Measurements from ENCODE around the gene GGTA1. TPM values are rescaled to one million over a fixed set of nuclear protein-coding genes. Genes with fewer than 3 reads are reported as not detected.
"Not testable (repeated sequence)": the region's sequence is repeated elsewhere in the genome, so short reads cannot be mapped to it uniquely, and the experiment has no call there.

GGTA1 gene
- total and polyA plus RNA-seq, 2 donors from 2014 or later, result 6.8 to 11.0 TPM

- no peak for FAIRE-seq
- intact Hi-C loops (cut with DNase I), result no loop called here
Measured at GRCh38 chr9:121518634-121519033, 19.0 kb upstream of the GGTA1 start.

DNA sequence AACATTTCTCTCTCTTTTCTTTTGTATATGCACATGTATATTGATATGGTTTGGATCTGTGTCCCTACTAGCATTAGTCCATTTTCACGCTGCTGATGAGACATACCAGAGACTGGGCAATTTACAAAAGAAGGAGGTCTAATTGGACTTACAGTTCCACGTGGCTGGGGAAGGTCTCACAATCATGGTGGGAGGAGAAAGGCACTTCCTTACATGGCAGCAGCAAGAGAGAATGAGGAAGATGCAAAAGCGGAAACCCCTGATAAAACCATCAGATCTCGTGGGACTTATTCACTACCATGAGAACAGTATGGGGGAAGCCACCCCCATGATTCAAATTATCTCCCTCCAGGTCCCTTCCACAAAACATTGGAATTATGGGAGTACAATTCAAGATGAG is 13.5 kb upstream of the GGTA1 start:
- H3K9ac ChIP-seq (ENCODE audit: low read length in 3 of 3); H3K9me3 ChIP-seq (ENCODE audit: control insufficient read depth in 2 of 3, insufficient read depth in 1 of 3, low read length in 3 of 3); H3K36me3 ChIP-seq (ENCODE audit: control insufficient read depth in 2 of 3, insufficient read depth in 3 of 3, low read length in 3 of 3); intact Hi-C loops (cut with DNase I); FAIRE-seq; H3K27me3 ChIP-seq (ENCODE audit: control insufficient read depth, insufficient read depth, low read length); H3K4me3 ChIP-seq (ENCODE audit: low read length in 3 of 3); DNase-seq; H3K27ac ChIP-seq (ENCODE audit: low read depth in 2 of 2, low read length in 2 of 2); H3K4me1 ChIP-seq (ENCODE audit: control insufficient read depth in 2 of 3, insufficient read depth in 2 of 3, low read depth in 1 of 3, low read length in 3 of 3): not testable (repeated sequence)

More at GRCh38 chr9:121518634-121519033, 19.0 kb upstream of the GGTA1 start:
- H3K36me3 ChIP-seq (ENCODE audit: control insufficient read depth in 2 of 3, insufficient read depth in 3 of 3, low read length in 3 of 3), result no peaks in the 10 kb centered on the region
- H3K27me3 ChIP-seq (ENCODE audit: control insufficient read depth, insufficient read depth, low read length), result no peaks in the 10 kb centered on the region
- no peak for TF ChIP-seq CTCF (IDR thresholded peaks at IDR 0.05; ENCODE audit: borderline replicate concordance, extremely low read depth, insufficient read depth)
- no peaks in the 10 kb centered on the region for H3K9me3 ChIP-seq (ENCODE audit: control insufficient read depth in 2 of 3, insufficient read depth in 1 of 3, low read length in 3 of 3)
- no peak overlapping the region for H3K9ac ChIP-seq (ENCODE audit: low read length in 3 of 3)
- H3K4me3 ChIP-seq (ENCODE audit: low read length in 3 of 3), result no peak overlapping the region
- H3K27ac ChIP-seq (ENCODE audit: low read depth in 2 of 2, low read length in 2 of 2), result no peak overlapping the region
- no peaks in the 10 kb centered on the region for H3K4me1 ChIP-seq (ENCODE audit: control insufficient read depth in 2 of 3, insufficient read depth in 2 of 3, low read depth in 1 of 3, low read length in 3 of 3)
- no peak for DNase-seq

DNA sequence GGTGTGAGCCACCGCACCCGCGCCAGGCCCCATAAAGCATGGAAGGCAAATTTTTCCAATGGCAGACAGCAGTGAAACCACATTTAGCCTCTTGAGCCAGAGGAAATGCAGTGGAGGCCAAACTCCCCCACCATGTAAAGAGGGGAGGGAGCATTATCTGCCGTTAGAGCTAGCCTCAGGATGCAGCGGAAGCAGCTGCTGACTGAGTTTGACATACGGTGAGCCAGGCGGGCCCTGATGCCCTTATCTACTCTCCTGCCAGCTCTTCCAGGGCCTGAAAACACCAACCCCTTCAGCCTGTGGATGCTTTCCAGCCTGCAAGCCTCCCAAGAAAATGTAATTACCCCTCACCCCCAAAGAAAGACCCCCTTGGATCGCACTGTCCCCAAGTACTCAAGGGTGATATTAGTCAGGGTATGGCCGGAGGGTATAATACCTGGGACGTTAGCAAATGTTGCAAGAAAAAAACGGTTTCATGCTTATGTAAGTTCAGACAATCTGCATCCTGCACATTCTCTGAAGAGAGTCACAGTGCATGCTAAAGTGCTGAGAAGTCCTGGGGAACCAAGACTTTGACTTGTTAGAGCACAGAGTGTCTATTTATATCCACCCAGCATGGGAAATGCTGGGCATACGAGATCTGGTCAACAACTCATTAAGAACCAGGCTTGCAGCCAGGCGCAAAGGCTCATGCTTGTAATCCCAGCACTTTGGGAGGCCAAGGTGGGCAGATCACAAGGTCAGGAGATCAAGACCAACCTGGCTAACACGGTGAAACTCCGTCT is 11.3 kb upstream of the GGTA1 start:
- Histone ChIP-seq H3K4me3 (ENCODE audit: low read length in 3 of 3) (no peak overlapping the region), H3K4me1 (ENCODE audit: control insufficient read depth in 2 of 3, insufficient read depth in 2 of 3, low read depth in 1 of 3, low read length in 3 of 3) (peaks cover 0 to 6% (median 4%) of the 10 kb centered on the region in 3 donors), H3K9me3 (ENCODE audit: control insufficient read depth in 2 of 3, insufficient read depth in 1 of 3, low read length in 3 of 3) (no peaks in the 10 kb centered on the region), H3K9ac (ENCODE audit: low read length in 3 of 3) (no peak overlapping the region), H3K27ac (ENCODE audit: low read depth in 2 of 2, low read length in 2 of 2) (no peak overlapping the region), H3K27me3 (ENCODE audit: control insufficient read depth, insufficient read depth, low read length) (no peaks in the 10 kb centered on the region), H3K36me3 (ENCODE audit: control insufficient read depth in 2 of 3, insufficient read depth in 3 of 3, low read length in 3 of 3) (no peaks in the 10 kb centered on the region)
- FAIRE-seq (no peak), DNase-seq (no peak)
- intact Hi-C loops (cut with DNase I), result no loop called here
- no peak for TF ChIP-seq CTCF (IDR thresholded peaks at IDR 0.05; ENCODE audit: borderline replicate concordance, extremely low read depth, insufficient read depth)

DNA sequence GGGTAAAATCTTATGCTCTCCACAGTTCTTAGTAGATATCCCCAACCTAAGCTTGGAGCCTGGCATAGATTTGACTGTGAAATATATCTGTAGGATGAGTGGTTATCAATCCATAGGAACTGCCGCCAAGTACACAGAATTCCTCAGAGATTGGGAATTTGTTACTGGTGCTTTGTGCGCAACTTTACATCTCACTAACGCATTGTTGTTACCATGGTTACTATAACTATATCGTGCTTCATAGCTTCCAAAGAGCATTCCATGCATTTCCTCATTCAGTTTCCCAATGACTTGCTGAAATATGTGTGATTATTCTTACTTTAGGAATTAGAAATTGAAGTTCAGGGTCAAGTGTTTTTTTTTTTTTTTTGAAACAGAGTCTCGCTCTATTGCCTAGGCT is 9.5 kb upstream of the GGTA1 start:
- Histone ChIP-seq H3K9me3 (ENCODE audit: control insufficient read depth in 2 of 3, insufficient read depth in 1 of 3, low read length in 3 of 3) (no peaks in the 10 kb centered on the region), H3K36me3 (ENCODE audit: control insufficient read depth in 2 of 3, insufficient read depth in 3 of 3, low read length in 3 of 3) (no peaks in the 10 kb centered on the region), H3K4me3 (ENCODE audit: low read length in 3 of 3) (no peak overlapping the region), H3K9ac (ENCODE audit: low read length in 3 of 3) (no peak overlapping the region), H3K27me3 (ENCODE audit: control insufficient read depth, insufficient read depth, low read length) (no peaks in the 10 kb centered on the region), H3K4me1 (ENCODE audit: control insufficient read depth in 2 of 3, insufficient read depth in 2 of 3, low read depth in 1 of 3, low read length in 3 of 3) (peaks cover 0 to 6% (median 4%) of the 10 kb centered on the region in 3 donors), H3K27ac (ENCODE audit: low read depth in 2 of 2, low read length in 2 of 2) (no peak overlapping the region)
- FAIRE-seq (no peak), DNase-seq (no peak)
- intact Hi-C loops (cut with DNase I), result no loop called here
- TF ChIP-seq CTCF (IDR thresholded peaks at IDR 0.05; ENCODE audit: borderline replicate concordance, extremely low read depth, insufficient read depth), result no peak

Measured in kidney (tissue), 14 donors.